Articular chondrocyte of knee joint (primary cell): ENCODE data around the gene FRZB. TPM values are rescaled to one million over a fixed set of nuclear protein-coding genes. Genes with fewer than 3 reads are reported as not detected.

Experiments
- small RNA-seq: library from RNA; depleted of rRNA; stranded (forward); fragments of <200 nt; gene quantifications from one replicate; pipeline ENCODE3, GENCODE V24; 2012
- total RNA-seq: library from RNA; depleted of rRNA; stranded (reverse); fragments of >200 nt; gene quantifications from 2 replicates; pipeline ENCODE4 v1.2.3, GENCODE V29; 2012

FRZB gene, protein sequence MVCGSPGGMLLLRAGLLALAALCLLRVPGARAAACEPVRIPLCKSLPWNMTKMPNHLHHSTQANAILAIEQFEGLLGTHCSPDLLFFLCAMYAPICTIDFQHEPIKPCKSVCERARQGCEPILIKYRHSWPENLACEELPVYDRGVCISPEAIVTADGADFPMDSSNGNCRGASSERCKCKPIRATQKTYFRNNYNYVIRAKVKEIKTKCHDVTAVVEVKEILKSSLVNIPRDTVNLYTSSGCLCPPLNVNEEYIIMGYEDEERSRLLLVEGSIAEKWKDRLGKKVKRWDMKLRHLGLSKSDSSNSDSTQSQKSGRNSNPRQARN
- total RNA-seq: 1.4 and 2.4 TPM in 2 replicates

DNA sequence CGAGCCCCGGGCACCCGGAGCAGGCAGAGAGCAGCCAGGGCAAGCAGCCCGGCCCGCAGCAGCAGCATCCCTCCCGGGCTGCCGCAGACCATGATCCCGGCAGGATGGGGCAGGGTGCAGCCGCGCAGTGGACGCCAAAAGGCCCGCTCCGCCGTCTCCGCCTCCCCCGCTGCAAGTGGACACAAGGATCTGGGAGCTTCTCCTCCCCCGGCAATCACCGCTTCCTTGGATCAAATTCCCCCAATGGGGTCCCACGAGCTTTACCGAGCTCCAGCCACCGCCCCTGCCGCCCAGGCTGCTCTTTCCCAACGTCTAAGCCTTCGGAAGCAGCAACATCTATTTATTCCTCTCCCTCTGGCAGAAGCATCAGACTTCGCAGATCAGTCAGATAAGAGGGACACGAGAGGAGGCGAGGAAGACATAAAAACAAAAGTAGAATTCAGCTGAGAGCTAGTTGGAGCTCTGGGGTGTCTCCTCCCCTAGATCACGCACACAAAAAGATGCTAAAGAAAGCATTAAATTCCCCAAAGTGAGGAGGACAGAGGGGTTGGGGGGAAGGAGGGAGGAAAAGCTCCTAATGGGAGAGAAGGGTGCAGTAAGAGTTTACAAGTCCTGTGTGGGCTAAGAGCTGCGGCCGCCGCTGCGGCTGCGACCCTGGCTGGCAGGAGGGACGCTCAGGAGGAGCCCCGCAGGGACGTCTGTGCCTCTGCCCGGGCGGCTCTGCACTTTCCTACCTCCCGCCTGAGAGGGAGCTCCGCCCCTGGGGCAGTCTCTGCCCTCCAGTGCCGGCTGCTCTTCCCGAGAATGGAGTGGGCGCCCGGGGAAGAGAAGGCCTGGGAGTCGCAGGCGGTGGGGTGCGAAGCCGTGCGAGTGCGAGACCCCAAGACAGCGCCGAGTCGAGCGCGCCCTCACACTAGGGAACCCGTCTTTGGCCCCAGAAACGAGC lies at the start of gene FRZB:
TSS of gene FRZB (minus strand) at position 177 of the 946 bp plus-strand sequence. CDS start at position 92, 85 bp downstream.

Small RNA genes within 50 kb of the gene (small RNA-seq; reads per million reads assigned to genes)
- gene RF00019: not detected
- gene RNU6-1122P: not detected

Other genes starting within 250 kb of the FRZB start
- gene DNAJC10, start 150.4 kb downstream of the FRZB start, total RNA-seq: 213 and 217 TPM in 2 replicates
- gene NCKAP1, start 171.8 kb upstream of the FRZB start, total RNA-seq: 205 and 210 TPM in 2 replicates
- 3.5 and 5.0 TPM in 2 replicates for gene DUSP19, start 212.1 kb upstream of the FRZB start, total RNA-seq